Mesodermal cell (in vitro differentiated cells): ENCODE results near the gene PNKD.

Experiments
- H3K27ac ChIP-seq: 2 replicates; pipeline ENCODE4 v1.7.0; 2013; ENCODE audit warnings: mild to moderate bottlenecking, low read depth, low read length, moderate library complexity; ENCODE audit not compliant: severe bottlenecking
- H3K36me3 ChIP-seq: 2 replicates; pipeline ENCODE4 v1.7.1; 2013; ENCODE audit warnings: mild to moderate bottlenecking, low read length, moderate library complexity; ENCODE audit not compliant: control insufficient read depth, insufficient read depth
- H3K4me1 ChIP-seq: one replicate; pipeline ENCODE4 v1.7.1; 2013; ENCODE audit warnings: mild to moderate bottlenecking, low read length; ENCODE audit not compliant: insufficient read depth, control insufficient read depth, poor library complexity, severe bottlenecking
- H3K4me3 ChIP-seq: 2 replicates; pipeline ENCODE4 v1.7.0; 2013; ENCODE audit warnings: low read length, control low read depth, mild to moderate bottlenecking; ENCODE audit not compliant: insufficient read depth, poor library complexity, severe bottlenecking; ENCODE audit errors: extremely low read depth
- H3K9me3 ChIP-seq: 2 replicates; pipeline ENCODE4 v1.7.1; 2013; ENCODE audit warnings: mild to moderate bottlenecking, low read length, moderate library complexity; ENCODE audit not compliant: control insufficient read depth
- WGBS, 2 experiments: methylation state at CpG; one replicate each; pipeline ENCODE4 v1.1.5; 2013; ENCODE audit warnings: missing lambda C conversion rate in 2 of 2; ENCODE audit not compliant: insufficient coverage in 2 of 2; 5-methylcytosine and 5-hydroxymethylcytosine counted together

The PNKD gene

DNA sequence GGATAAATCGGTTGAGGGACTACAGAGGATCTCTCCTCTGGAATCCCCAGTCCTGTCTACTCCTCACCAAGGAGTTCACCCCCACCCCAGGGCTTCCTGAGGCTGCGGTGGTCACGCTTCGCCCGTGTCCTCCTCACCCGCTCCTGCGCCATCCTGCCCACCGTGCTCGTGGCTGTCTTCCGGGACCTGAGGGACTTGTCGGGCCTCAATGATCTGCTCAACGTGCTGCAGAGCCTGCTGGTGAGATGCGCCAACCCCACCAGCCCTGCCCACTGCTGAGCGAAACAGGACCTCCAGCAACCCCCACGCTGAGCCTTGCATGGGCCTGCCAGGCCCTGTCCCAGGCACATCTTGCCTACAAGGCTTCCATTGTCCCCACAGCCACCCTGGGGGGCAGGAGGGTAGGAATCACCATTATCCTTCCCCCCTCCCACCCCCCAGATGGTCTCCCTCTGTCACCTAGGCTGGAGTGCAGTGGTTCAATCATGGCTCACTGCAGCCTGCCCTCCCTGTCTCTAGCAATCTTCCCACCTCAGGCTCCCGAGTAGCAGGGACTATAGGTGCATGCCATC is 122.7 kb downstream of the PNKD start:
- Histone ChIP-seq H3K36me3 (no peaks in the 10 kb centered on the region), H3K9me3 (no peaks in the 10 kb centered on the region), H3K27ac (no peak overlapping the region), H3K4me1 (peaks cover 6% of the 10 kb centered on the region), H3K4me3 (no peak overlapping the region)
- WGBS, 2 experiments = 79 to 89% methylated on average over 13 to 16 of the region's 16 CpGs

DNA sequence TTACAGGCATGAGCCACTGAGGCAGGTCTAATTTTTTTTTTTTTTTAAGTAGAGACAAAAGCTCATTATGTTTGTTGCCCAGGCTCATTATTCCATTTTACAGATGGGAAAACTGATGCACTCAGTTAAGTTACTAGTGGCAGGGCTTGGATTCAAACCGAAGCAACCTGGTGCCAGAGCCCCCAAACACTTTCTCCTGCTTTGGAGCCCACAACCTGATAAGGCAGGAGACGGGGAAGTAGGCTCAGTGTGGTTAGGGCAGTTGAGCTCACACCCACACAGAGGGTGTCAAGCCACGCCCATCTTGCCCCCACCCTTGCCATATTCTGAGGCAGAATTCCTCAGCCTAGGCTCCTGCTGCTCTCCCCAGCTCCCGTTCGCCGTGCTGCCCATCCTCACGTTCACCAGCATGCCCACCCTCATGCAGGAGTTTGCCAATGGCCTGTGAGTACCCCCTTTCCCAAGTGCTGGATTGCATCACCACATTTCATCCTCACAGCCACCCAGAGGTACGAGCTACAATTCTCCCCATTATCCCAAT is 123.5 kb downstream of the PNKD start:
- Histone ChIP-seq H3K36me3 (no peaks in the 10 kb centered on the region), H3K27ac (no peak overlapping the region), H3K9me3 (no peaks in the 10 kb centered on the region), H3K4me3 (no peak overlapping the region), H3K4me1 (peaks cover 6% of the 10 kb centered on the region)
- 60 to 65% methylated on average over 5 to 6 of the region's 8 CpGs for WGBS, 2 experiments

DNA sequence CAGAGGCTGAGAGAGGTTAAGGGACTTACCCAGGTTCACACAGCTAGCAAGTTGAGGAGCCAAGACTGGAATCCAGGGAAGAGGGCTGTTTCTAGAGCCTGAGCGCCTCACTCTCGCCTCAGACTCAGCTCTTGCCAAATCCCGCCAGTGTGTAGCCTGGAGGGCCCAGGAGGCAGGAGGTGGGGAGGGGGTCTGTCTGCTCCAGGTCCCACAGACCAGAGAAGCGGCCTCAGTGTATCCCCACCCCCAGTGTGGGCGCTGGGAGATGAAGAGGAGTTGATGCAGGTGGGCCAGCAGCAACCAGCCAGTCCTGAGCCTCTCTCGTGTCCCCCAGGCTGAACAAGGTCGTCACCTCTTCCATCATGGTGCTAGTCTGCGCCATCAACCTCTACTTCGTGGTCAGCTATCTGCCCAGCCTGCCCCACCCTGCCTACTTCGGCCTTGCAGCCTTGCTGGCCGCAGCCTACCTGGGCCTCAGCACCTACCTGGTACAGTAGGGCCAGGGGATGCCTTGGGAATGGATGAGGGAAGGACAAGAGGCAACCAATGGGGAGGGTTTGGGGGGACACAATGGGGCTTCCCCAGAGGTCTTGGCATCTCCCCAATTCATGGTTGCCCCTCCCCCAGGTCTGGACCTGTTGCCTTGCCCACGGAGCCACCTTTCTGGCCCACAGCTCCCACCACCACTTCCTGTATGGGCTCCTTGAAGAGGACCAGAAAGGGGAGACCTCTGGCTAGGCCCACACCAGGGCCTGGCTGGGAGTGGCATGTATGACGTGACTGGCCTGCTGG is 124.2 kb downstream of the PNKD start:
- H3K4me3 ChIP-seq = no peak overlapping the region
- 91 to 95% methylated on average over 11 to 12 of the region's 13 CpGs for WGBS, 2 experiments
- H3K9me3 ChIP-seq = no peaks in the 10 kb centered on the region
- no peak overlapping the region for H3K27ac ChIP-seq
- no peaks in the 10 kb centered on the region for H3K36me3 ChIP-seq
- H3K4me1 ChIP-seq = peaks cover 6% of the 10 kb centered on the region

DNA sequence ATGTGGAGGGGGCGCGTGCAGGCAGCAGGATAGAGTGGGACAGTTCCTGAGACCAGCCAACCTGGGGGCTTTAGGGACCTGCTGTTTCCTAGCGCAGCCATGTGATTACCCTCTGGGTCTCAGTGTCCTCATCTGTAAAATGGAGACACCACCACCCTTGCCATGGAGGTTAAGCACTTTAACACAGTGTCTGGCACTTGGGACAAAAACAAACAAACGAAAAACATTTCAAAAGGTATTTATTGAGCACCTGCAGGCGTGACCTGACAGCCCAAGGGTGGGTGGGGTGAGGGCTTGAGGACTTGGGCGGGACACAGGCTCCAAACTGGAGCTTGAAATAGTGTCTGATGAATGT is 124.7 kb downstream of the PNKD start:
- Histone ChIP-seq H3K36me3 (no peaks in the 10 kb centered on the region), H3K4me3 (peak overlapping the region; percentile 83), H3K9me3 (no peaks in the 10 kb centered on the region), H3K4me1 (peaks cover 6% of the 10 kb centered on the region), H3K27ac (no peak overlapping the region)
- 80 to 100% methylated on average over 2 of the region's 6 CpGs for WGBS, 2 experiments

DNA sequence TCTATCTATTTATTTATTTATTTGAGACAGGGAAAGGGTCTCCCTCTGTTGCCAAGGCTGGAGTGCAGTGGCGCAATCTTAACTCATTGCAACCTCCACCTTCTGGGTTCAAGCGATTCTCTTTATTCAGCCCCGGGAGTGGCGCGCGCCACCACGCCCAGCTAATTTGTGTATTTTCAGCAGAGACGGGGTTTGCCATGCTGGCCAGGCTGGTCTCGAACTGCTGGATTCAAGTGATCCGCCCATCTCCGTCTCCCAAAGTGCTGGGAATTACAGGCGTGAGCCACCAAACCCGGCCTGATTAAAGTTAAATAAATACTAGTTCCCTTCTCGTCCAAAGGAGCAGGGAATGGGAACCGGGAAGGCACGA is 125.1 kb downstream of the PNKD start:
- Histone ChIP-seq H3K9me3 (no peaks in the 10 kb centered on the region), H3K27ac (peak overlapping the region; percentile 51), H3K36me3 (no peaks in the 10 kb centered on the region), H3K4me1 (peaks cover 6% of the 10 kb centered on the region), H3K4me3 (peak overlapping the region; percentile 83)
- 28 to 29% methylated on average over 14 to 16 of the region's 16 CpGs for WGBS, 2 experiments

DNA sequence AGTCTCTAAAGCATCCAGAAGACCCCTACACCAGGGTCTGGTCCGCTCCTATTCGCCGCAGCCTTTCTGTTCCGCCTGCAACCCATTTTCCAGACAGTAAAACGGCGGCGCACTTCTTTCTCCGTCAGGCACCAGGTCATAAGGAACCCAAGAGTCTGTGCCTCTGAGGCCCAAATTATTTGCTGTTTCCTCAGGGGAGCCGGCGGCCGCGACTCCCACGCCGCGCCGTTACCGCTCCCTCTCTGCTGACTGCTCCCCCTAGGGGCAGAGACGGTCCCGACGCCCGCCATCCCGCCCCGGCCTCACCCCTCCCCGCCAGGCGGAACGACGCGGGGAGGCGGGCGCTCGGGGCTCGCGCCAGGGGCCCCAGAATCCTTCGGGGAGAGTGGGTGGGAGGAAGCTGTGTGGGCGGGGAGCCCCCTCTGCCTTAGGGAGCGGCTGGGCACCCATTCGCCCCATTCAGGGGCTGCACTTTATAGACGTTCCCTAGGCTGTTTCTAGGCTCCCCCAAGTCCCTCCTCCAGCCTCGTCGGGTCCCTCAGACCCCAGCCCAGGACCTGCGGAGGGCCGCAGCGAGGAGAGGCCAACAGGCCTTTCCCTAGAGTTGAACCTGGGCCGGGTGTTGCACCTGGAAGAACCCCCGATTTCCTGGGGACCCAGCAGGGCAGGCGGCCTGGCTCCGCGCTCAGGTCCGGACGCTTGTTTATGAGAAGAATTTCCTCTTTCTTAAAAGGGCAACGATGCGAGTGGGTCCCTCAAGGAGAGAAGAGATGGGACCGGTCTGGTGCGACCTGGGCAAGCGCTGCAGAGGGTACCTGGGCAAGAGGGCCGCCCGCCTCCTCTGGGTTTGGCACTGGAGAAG is 125.7 kb downstream of the PNKD start:
- H3K27ac ChIP-seq = peak overlapping the region; percentile 98
- H3K4me1 ChIP-seq = peaks cover 6% of the 10 kb centered on the region
- H3K36me3 ChIP-seq = no peaks in the 10 kb centered on the region
- WGBS, 2 experiments = 1% methylated on average over 29 to 35 of the region's 57 CpGs
- peak overlapping the region; percentile 83 for H3K4me3 ChIP-seq
- no peaks in the 10 kb centered on the region for H3K9me3 ChIP-seq
